Keratinocyte (primary cell): ENCODE measurements around the gene GBP2. TPM values are rescaled to one million over a fixed set of nuclear protein-coding genes. Genes with fewer than 3 reads are reported as not detected.

Experiments used
- DNase-seq: peaks from one replicate; pipeline ENCODE4 v3.0.0-alpha.2; 2011; ENCODE audit warnings: low read depth, missing footprints, low spot score
- FAIRE-seq: peaks from 2 replicates; lab custom pipeline; 2011; peaks lifted over from hg19 to GRCh38; lab: Jason Lieb, UNC
- H2AFZ ChIP-seq: 2 replicates; pipeline ENCODE4 v1.6.0; 2012; ENCODE audit warnings: low read length, control low read depth, inconsistent platforms; ENCODE audit not compliant: control insufficient read depth
- H3K27ac ChIP-seq: 2 replicates; pipeline ENCODE4 v1.5.1; 2011; ENCODE audit warnings: low read length; ENCODE audit not compliant: control insufficient read depth, insufficient read depth
- H3K27me3 ChIP-seq: 3 replicates; pipeline ENCODE4 v1.6.0; 2011; ENCODE audit warnings: low read length; ENCODE audit not compliant: control insufficient read depth, insufficient read depth; ENCODE audit errors: extremely low read depth
- H3K36me3 ChIP-seq, 2 experiments: 2 replicates in 1 of 2; 3 replicates in 1 of 2; pipeline ENCODE4 v1.5.1; 2011; ENCODE audit warnings: low read length in 2 of 2, mild to moderate bottlenecking in 1 of 2; ENCODE audit not compliant: control insufficient read depth in 2 of 2, insufficient read depth in 2 of 2; ENCODE audit errors: extremely low read depth in 1 of 2
- H3K4me1 ChIP-seq: 3 replicates; pipeline ENCODE4 v1.5.1; 2011; ENCODE audit warnings: low read length; ENCODE audit not compliant: control insufficient read depth, insufficient read depth; ENCODE audit errors: extremely low read depth
- H3K4me2 ChIP-seq: 3 replicates; pipeline ENCODE4 v1.6.0; 2011; ENCODE audit warnings: low read depth, low read length; ENCODE audit not compliant: control insufficient read depth, insufficient read depth; ENCODE audit errors: extremely low read depth
- H3K4me3 ChIP-seq, 3 experiments: fragments of 200-600 bp in 1 of 3; sonication (generic) in 1 of 3; 2 replicates in 2 of 3; 3 replicates in 1 of 3; pipeline ENCODE4 v1.5.1; 2011 to 2016; ENCODE audit warnings: low read length in 3 of 3, mild to moderate bottlenecking in 3 of 3, control low read depth in 2 of 3, inconsistent platforms in 1 of 3, low read depth in 1 of 3, mixed read lengths in 1 of 3, mixed run types in 1 of 3, moderate library complexity in 1 of 3; ENCODE audit not compliant: control insufficient read depth in 2 of 3, insufficient read depth in 2 of 3; ENCODE audit errors: extremely low read depth in 1 of 3
- H3K79me2 ChIP-seq: 2 replicates; pipeline ENCODE4 v1.6.0; 2012; ENCODE audit warnings: low read length; ENCODE audit not compliant: control insufficient read depth, insufficient read depth
- H3K9ac ChIP-seq: 3 replicates; pipeline ENCODE4 v1.6.0; 2011; ENCODE audit warnings: low read length; ENCODE audit not compliant: control insufficient read depth, insufficient read depth; ENCODE audit errors: extremely low read depth
- H3K9me1 ChIP-seq: 3 replicates; pipeline ENCODE4 v1.6.0; 2011; ENCODE audit warnings: low read length; ENCODE audit not compliant: control insufficient read depth, insufficient read depth; ENCODE audit errors: extremely low read depth
- H3K9me3 ChIP-seq: 2 replicates; pipeline ENCODE4 v1.5.1; 2012; ENCODE audit warnings: low read depth, low read length; ENCODE audit not compliant: control insufficient read depth
- H4K20me1 ChIP-seq: 3 replicates; pipeline ENCODE4 v1.6.0; 2011; ENCODE audit warnings: low read length; ENCODE audit not compliant: control insufficient read depth, insufficient read depth; ENCODE audit errors: extremely low read depth
- CTCF ChIP-seq, 3 experiments: IDR thresholded peaks in 1 of 3; conservative IDR thresholded peaks in 1 of 3; optimal IDR thresholded peaks in 1 of 3; 2 replicates in 2 of 3; 3 replicates in 1 of 3; pipeline versions ENCODE3 to v1.5.1; 2011; ENCODE audit warnings: low read length in 3 of 3, mild to moderate bottlenecking in 3 of 3, moderate library complexity in 2 of 3, control low read depth in 1 of 3, inconsistent platforms in 1 of 3; ENCODE audit not compliant: insufficient read depth in 2 of 3; ENCODE audit errors: extremely low read depth in 1 of 3
- EZH2 ChIP-seq: IDR thresholded peaks from one replicate; pipeline ENCODE4 v1.6.1; 2012; ENCODE audit warnings: inconsistent platforms, mild to moderate bottlenecking, low read length, moderate library complexity
- dilution Hi-C: fragments of 300-500 bp; cut with MboI; formaldehyde crosslinking; loops from one replicate; pipeline ENCODE4 v1.7.0; 2020; ENCODE audit warnings: low sequenced_read_pairs; ENCODE audit not compliant: extremely low pct_ligation_motif_present
- polyA plus RNA-seq, 5 experiments: library from polyadenylated mRNA; depleted of rRNA in 3 of 5; stranded (reverse) in 3 of 5; stranded (forward) in 1 of 5; unstranded in 1 of 5; fragments of >200 nt; gene quantifications; 1 replicate in 1 of 5; 2 replicates in 3 of 5; 3 replicates in 1 of 5; pipeline versions ENCODE4 v1.2.1 to v1.2.3, GENCODE V29; 2011 to 2012; ENCODE audit warnings: missing spikeins in 2 of 5, low read depth in 1 of 5, low replicate concordance in 1 of 5

The GBP2 gene
- polyA plus RNA-seq, 1 donor (not counting 4 experiments of a cell fraction or from before 2014, with no cell fraction given) = 0.43 TPM

DNA sequence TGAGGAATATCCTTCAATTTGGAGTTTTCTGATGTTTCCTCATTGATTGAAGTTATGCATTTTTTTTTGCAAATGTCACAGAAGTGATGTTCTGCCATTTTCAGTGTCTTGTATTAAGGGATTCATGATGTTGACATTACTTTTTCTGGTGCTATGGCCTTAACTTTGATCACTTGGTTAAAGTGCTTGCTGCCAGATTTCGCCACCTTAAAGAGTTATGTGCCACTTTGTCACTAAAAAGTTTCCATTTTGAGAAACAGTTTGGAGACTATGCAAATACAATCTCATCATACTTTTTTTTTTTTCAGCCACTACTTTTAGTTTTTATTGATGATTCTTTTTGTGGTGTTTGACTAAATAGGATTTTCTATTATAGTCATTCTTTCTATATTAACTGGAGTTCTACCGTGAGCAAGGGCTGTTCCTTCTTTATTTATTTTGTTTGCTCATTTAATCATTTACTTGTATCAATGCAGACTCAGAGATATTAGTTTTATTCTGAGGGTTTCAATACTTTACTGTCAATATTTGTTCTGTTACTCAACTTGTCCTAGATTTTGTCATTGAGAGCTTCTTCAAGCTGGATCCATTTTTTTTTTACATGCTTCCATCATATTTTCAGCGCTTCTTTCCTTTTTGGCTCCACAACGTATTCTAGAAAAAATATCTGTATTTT, 46.7 kb upstream of the GBP2 start:
- Histone ChIP-seq H3K36me3 (no peaks in the 10 kb centered on the region), H3K27ac (no peak overlapping the region), H3K4me1 (no peaks in the 10 kb centered on the region), H3K9me3 (no peaks in the 10 kb centered on the region), H3K27me3 (no peaks in the 10 kb centered on the region), H4K20me1 (no peaks in the 10 kb centered on the region), H3K4me3 (no peak overlapping the region), H3K4me2 (no peak overlapping the region), H2AFZ (no peak overlapping the region), H3K9ac (no peak overlapping the region), H3K9me1 (no peaks in the 10 kb centered on the region), H3K79me2 (no peaks in the 10 kb centered on the region)
- no peak for TF ChIP-seq EZH2
- TF ChIP-seq CTCF (optimal IDR thresholded peaks at IDR 0.05 in 1 of 3, IDR thresholded peaks at IDR 0.05 in 1 of 3, conservative IDR thresholded peaks at IDR 0.05 in 1 of 3; ENCODE audit: extremely low read depth in 1 of 3, insufficient read depth in 2 of 3, low read length in 3 of 3) = no peak
- dilution Hi-C loops = no loop called here
- FAIRE-seq (no peak), DNase-seq (no peak)

GRCh38 chr1:89171067-89171438, 45.1 kb upstream of the GBP2 start:
- TF ChIP-seq EZH2 = no peak
- TF ChIP-seq CTCF (optimal IDR thresholded peaks at IDR 0.05 in 1 of 3, IDR thresholded peaks at IDR 0.05 in 1 of 3, conservative IDR thresholded peaks at IDR 0.05 in 1 of 3; ENCODE audit: extremely low read depth in 1 of 3, insufficient read depth in 2 of 3, low read length in 3 of 3) = no peak
- DNase-seq = no peak
- H4K20me1 ChIP-seq = no peaks in the 10 kb centered on the region
- H3K79me2 ChIP-seq = no peaks in the 10 kb centered on the region
- H3K4me2 ChIP-seq = no peak overlapping the region
- dilution Hi-C loops = no loop called here
- no peak overlapping the region for H3K27ac ChIP-seq
- H3K9me1 ChIP-seq = no peaks in the 10 kb centered on the region
- H3K27me3 ChIP-seq = no peaks in the 10 kb centered on the region
- no peak for FAIRE-seq
- no peaks in the 10 kb centered on the region for H3K4me1 ChIP-seq
- H2AFZ ChIP-seq = no peak overlapping the region
- H3K4me3 ChIP-seq = no peak overlapping the region
- H3K9me3 ChIP-seq = no peaks in the 10 kb centered on the region
- H3K36me3 ChIP-seq = no peaks in the 10 kb centered on the region
- no peak overlapping the region for H3K9ac ChIP-seq
